Stimulated activated CD4-positive, alpha-beta T cell treated with anti-CD3 and anti-CD28 coated beads, Interleukin-4, amount 100 ng/mL, for 48 hours (primary cell): Measurements from ENCODE around the gene C20orf173.

ENCODE experiments used
- DNase-seq, 2 donors: peaks; one replicate each; pipeline ENCODE4 v3.0.0-alpha.2; 2020; ENCODE audit warnings: low read depth in 2 of 2

The C20orf173 gene

DNA sequence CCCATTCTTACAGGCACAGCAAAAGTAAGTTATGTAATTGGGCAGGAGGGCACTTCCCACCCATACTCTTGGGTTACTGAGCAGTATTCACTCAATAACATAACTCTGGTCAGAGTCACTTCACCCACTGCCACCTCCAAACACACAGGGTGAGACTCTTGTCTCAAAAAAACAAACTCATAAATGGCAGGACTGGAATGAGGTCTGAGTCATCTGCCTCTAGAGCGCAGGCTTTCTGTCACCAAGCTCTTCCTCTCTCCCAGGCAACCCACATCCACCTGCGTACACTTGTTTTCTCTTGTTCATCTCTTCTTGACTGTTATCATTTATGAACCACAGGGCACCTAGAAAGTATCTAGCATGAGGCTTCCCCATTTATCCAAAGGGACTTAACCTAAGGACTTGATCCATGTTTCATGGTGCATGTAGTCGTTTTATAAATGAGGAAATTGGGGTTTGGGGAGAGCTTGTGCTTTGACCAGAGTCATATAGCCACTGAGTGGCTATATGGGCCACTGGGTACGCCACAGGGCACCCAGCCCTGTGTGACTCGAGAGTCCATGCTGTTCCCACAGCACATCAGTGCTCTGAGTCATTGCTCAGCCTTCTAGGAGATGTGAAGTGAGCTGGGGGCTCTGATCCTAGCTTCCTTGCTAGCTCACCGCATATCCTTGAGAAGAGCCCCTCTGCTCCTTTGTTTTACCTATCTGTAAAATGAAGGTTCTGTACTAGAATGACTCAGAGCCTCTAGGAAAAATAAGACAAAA is 22.4 kb downstream of the C20orf173 start:
- no peak for DNase-seq

DNA sequence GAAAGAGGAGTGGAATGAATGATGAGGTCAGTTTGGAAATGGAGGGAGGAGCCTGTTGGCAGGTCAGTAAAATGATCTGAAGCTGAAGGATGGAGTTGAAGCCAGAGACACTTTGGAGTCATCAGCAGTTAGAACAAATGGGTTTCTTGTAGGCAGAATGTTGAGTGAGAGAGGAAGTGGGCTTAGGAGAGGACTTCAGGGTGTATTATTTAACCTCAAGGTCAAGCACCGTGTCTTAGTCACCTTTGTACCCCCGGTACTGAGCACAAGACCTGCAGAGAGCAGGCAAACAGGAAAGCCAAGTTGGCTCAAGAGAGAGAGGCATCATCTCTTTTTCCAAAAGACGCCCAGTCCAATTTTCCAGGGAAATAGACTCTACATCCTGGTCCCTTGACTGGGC is 23.3 kb downstream of the C20orf173 start:
- DNase-seq, result no peak

DNA sequence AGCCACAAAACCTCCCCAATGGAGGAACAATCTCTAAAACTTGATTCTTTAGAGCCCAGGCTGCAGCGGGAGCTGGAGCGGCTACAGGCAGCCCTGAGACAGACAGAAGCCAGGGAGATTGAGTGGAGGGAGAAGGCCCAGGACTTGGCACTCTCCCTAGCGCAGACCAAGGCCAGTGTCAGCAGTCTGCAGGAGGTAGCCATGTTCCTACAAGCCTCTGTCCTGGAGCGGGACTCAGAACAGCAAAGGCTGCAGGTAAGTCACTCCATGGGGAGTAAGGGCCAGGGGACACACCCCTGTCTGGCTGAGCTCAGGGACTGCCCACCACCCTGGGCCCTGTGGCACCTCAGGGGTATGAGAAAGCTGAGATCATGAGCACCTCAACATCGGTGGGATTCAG is 24.7 kb downstream of the C20orf173 start:
- no peak for DNase-seq

DNA sequence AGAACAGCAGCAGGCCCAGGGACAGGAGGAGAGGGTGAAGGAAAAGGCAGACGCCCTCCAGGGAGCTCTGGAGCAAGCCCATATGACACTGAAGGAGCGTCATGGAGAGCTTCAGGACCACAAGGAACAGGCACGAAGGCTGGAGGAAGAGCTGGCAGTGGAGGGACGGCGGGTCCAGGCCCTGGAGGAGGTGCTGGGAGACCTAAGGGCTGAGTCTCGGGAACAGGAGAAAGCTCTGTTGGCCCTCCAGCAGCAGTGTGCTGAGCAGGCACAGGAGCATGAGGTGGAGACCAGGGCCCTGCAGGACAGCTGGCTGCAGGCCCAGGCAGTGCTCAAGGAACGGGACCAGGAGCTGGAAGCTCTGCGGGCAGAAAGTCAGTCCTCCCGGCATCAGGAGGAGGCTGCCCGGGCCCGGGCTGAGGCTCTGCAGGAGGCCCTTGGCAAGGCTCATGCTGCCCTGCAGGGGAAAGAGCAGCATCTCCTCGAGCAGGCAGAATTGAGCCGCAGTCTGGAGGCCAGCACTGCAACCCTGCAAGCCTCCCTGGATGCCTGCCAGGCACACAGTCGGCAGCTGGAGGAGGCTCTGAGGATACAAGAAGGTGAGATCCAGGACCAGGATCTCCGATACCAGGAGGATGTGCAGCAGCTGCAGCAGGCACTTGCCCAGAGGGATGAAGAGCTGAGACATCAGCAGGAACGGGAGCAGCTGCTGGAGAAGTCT is 25.5 kb downstream of the C20orf173 start:
- no peak for DNase-seq

DNA sequence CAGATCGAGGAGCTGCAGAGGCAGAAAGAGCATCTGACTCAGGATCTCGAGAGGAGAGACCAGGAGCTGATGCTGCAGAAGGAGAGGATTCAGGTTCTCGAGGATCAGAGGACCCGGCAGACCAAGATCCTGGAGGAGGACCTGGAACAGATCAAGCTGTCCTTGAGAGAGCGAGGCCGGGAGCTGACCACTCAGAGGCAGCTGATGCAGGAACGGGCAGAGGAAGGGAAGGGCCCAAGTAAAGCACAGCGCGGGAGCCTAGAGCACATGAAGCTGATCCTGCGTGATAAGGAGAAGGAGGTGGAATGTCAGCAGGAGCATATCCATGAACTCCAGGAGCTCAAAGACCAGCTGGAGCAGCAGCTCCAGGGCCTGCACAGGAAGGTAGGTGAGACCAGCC is 26.2 kb downstream of the C20orf173 start:
- DNase-seq, result no peak

DNA sequence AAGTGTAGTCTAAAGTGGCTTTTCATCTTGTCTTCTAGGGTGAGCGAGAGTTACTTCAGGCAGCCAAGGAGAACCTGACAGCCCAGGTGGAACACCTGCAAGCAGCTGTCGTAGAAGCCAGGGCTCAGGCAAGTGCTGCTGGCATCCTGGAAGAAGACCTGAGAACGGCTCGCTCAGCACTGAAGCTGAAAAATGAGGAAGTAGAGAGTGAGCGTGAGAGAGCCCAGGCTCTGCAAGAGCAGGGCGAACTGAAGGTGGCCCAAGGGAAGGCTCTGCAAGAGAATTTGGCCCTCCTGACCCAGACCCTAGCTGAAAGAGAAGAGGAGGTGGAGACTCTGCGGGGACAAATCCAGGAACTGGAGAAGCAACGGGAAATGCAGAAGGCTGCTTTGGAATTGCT is 27.1 kb downstream of the C20orf173 start:
- no peak for DNase-seq

DNA sequence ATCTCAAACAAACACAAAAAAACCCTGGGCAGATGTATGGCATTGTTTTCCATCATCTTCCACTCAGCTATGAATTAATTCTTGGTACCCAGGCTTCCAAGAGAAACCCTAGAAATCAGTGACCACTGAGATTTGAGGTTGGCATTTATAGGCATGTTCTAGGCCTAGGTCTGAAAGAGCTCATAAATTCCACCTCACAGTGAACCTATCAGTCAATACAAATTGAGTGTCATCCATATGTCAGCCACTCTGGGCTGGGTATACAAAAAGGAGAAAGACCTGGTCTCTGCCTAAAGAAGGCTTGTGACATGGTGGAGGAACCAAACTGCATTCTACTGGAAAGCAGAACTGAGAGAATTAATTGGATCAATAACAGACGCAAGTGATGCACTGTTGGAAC is 30.2 kb downstream of the C20orf173 start:
- DNase-seq, result no peak

DNA sequence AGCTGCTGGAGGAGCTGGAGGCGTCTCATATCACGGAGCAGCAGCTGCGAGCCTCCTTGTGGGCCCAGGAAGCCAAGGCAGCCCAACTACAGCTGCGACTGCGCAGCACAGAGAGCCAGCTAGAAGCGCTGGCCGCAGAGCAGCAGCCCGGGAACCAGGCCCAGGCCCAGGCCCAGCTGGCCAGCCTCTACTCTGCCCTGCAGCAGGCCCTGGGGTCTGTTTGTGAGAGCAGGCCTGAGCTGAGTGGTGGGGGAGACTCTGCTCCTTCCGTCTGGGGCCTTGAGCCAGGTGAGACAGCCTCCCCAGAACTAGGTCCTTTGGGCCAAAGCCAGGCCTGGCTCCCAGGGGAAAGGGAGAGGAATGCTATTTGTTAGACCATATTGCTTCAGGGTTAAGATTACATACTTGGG is 31.7 kb downstream of the C20orf173 start:
- DNase-seq, result no peak

DNA sequence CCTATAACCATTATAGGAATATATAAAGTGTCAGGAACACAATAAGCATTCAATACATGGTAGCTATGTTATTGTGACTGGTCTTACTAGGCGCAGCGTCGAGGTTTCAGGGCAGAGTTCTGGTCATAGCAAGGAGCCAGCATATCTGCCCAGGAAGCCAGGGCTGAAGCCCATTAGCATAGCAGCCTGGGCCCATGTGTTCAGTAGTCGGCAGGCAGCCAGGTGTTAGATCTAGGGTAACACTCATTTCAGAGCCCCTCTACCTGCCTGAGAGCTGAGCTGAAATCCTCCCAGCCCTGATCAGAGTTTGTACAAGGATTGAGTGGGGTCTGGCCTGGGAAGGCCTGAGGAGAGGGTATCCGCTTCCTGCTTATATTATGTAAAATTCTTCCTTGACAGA is 32.1 kb downstream of the C20orf173 start:
- DNase-seq, result no peak

DNA sequence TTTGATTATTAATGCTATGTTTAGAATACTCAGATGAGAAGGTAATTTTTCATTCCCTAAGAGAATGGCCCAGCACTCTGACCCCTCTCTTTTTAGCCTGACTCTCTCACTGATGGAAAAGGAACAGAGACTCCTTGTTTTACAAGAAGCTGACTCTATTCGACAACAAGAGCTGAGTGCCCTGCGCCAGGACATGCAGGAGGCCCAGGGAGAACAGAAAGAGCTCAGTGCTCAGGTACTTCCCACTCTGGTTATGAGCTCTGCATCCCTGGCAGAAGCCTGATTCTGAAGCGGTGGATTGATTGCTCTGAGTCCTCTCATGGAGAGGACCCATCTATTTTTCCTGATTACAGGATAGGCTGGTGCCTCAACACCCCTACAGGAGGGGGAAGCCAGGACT is 33.0 kb downstream of the C20orf173 start:
- no peak for DNase-seq

DNA sequence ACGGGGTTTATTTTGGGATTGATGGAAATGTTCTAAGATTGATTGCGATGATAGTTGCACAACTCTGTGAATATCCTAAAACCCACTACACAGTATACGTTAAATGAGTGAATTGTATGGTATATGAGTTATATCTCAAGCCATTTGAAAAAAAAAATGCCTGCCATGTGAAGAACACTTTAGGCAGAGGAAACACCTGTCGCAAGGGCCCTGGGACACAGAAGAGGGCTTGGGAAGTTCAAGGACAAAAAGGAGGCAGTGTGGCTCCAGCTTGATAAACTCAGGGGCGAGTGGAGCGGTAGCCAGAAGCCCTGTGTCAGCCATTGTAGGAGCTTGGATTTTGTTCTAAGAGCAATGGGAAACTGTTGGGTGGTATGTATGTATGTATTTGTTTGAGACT is 37.1 kb downstream of the C20orf173 start:
- no peak for DNase-seq

DNA sequence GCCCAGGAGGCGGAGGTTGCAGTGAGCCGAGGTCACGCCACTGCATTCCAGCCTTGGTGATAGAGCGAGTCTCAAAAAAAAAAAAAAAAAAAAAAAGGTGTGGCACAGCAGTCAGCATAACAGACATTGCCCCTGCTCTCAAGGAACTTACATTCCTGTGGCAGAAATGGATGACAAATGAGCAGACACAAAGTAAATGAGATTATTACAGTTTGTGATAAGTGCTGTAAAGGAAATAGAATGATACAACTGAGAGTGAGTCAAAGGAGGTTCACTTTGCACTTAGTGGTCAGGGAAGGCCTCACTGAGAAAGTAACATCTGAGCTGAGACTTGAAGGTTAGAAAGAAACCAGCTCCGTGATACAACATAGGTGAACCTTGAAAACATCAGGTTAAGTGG is 37.6 kb downstream of the C20orf173 start:
- DNase-seq, result no peak

DNA sequence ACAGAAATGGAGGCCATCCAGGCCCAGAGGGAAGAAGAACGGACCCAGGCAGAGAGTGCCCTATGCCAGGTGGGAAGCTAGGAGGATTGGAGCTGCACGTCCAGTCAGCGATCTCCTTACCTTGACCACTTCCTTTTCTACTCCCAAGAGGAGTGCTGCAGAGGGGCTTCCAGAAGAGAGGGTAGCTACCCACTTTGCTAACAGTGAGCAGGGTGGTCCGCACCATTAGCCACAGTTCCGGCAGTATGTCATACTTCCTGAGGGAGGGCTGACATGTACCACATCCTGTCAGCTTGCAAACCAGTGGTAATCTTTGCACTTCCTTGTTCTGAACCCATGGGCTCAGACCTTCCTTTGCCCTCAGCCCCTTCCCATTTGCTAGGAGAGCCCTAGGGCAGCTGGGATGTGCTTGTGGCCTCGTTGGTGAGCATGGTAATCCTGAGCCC is 38.7 kb downstream of the C20orf173 start:
- DNase-seq, result peak; percentile 32 to 33

DNA sequence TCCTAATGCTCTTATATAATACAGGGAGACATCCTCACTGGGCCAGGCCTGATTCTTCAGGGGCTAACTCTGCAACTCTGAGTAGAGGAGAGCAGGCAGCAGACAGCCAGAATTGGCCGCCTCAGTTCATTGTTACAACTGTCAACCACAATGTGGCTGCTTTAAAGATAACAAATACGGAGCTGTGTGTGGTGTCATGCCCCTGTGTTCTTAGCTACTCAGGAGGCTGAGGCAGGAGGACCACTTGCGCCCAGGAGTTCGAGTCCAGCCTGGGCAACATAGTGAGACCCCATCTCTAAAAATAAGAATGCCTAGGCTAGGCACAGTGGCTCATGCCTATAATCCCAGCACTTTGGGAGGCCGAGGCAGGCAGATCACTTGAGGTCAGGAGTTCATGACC is 39.7 kb downstream of the C20orf173 start:
- no peak for DNase-seq

DNA sequence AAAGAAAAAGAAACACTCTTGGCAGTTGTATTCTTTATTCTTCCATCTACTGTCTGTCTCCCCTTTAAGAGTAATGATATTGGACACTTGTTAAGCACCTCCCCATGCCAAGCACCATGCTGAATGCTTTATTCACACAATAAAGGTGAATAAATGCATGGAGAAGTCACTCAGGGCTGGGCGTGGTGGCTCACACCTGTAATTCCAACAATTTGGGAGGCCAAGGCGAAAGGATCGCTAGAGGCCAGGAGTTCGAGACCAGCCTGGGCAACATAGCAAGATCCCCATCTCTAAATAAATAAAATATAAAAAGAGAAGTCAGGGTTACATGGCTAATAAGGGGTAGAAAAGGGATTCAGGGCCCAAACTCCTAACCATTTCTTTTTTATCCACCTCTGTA is 42.0 kb downstream of the C20orf173 start:
- no peak for DNase-seq

DNA sequence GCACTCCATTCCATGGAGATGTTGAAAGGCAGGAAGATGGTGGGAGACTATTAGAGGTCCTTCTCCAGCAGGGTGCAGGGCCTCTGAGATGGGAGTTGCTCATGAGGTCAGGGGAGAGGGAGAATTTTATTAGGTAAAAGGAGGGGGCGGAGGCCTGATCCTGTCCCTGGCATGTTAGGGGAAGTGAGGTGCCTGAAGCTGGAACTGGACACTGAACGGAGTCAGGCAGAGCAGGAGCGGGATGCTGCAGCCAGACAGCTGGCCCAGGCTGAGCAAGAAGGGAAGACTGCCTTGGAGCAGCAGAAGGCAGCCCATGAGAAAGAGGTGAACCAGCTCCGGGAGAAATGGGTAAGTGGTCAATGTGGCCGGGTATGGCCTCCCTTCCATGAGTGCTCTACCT is 49.7 kb downstream of the C20orf173 start:
- DNase-seq, result no peak

DNA sequence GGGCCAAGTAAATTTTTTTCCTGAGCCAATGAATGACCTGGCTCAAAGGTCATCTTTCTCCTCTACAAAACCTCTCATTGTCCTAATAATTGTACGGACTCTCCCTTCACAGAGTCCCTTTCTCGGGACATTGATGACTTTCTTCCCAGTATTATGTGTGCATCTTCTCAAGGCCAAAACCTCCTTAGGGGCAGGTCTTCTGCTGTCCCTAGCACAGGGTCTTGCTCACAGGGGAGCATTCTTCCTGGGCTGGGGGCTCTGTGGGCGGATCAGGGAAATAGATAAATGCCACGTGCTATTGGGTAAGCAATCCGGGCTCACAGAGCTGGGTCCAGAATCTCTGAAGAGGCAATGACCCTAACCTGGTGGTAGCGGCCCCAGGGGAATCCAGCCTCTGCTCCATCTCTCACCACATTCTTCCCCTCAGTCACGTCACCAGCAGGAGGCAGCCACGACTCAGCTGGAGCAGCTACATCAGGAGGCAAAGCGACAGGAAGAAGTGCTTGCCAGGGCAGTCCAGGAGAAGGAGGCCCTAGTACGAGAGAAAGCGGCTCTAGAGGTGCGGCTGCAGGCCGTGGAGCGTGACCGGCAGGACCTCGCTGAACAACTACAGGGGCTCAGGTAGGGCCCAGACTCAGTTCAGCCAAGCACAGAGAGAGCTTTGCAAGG is 50.5 kb downstream of the C20orf173 start:
- DNase-seq, result no peak
